GM12892 (cell line): ENCODE measurements around the gene PALLD.

Source experiments
- POLR2A ChIP-seq: IDR thresholded peaks from 2 replicates; pipeline ENCODE4 v1.6.1; 2011; ENCODE audit warnings: low read depth, low read length, control low read depth
- POLR2AphosphoS5 ChIP-seq: IDR thresholded peaks from 2 replicates; pipeline ENCODE4 v1.6.1; 2011; ENCODE audit warnings: low read depth, low read length, control low read depth
- TAF1 ChIP-seq: IDR thresholded peaks from 2 replicates; pipeline ENCODE4 v1.6.1; 2011; ENCODE audit warnings: low read depth, mild to moderate bottlenecking, control low read depth, low read length, borderline replicate concordance

DNA sequence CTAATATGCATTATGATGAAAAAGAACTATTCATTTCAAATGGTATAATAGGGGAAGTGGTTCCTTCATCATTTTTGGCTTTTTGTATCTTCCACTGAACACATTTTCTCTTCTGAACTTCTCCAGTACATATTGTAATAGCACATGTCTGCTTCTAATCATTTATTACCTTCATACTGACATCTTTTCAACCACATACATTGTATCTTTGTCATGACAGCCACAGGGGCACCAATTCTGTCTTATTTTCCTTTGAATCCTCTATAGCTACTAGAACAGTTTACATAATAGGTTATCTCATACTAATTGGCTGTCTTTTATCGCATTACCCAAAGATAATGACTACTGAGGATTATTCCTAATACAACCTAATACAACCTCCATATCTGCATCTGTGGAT, 37.7 kb downstream of the PALLD start:
- no peak for TF ChIP-seq POLR2AphosphoS5
- TF ChIP-seq POLR2A = no peak
- TF ChIP-seq TAF1 = no peak
